HepG2 (cell line): ENCODE measurements around the gene FLAD1. TPM values are rescaled to one million over a fixed set of nuclear protein-coding genes. Genes with fewer than 3 reads are reported as not detected.
A peak's percentile ranks its signal among the peaks of the same experiment; 100 is the strongest.

Experiments
- ASH2L ChIP-seq: fragments of 300-600, 200-600 bp; sonication (generic); IDR thresholded peaks from 2 replicates; pipeline ENCODE4 v1.7.0; 2017; ENCODE audit warnings: low read depth, mild to moderate bottlenecking, moderate library complexity, mixed read lengths, low read length; ENCODE audit not compliant: insufficient read length
- CAMTA2 ChIP-seq: sonication (generic); formaldehyde crosslinking; IDR thresholded peaks from 2 replicates; pipeline ENCODE4 v1.4.0; 2020; ENCODE audit warnings: mild to moderate bottlenecking, missing genetic modification reagents, borderline replicate concordance
- CBFB ChIP-seq: sonication (generic); formaldehyde crosslinking; IDR thresholded peaks from 2 replicates; pipeline ENCODE4 v1.4.0; 2020; ENCODE audit warnings: missing genetic modification reagents
- CBX2 ChIP-seq, 2 experiments: fragments of 200-600 bp in 1 of 2; sonication (generic); formaldehyde crosslinking in 1 of 2; IDR thresholded peaks; 2 replicates each; pipeline versions ENCODE4 v1.7.0 to v1.8.1; 2018 to 2022; ENCODE audit warnings: low read depth in 2 of 2, low read length in 1 of 2, mild to moderate bottlenecking in 1 of 2, missing genetic modification reagents in 1 of 2
- GZF1 ChIP-seq: sonication (generic); formaldehyde crosslinking; IDR thresholded peaks from 2 replicates; pipeline ENCODE4 v1.5.1; 2020; ENCODE audit warnings: mild to moderate bottlenecking, missing genetic modification reagents
- SATB2 ChIP-seq: sonication (generic); formaldehyde crosslinking; IDR thresholded peaks from 2 replicates; pipeline ENCODE4 v1.5.0; 2020; ENCODE audit warnings: missing genetic modification reagents
- SRSF4 ChIP-seq: fragments of 200-400 bp; formaldehyde crosslinking; IDR thresholded peaks from one replicate; pipeline ENCODE4 v1.6.1; 2018; ENCODE audit warnings: mild to moderate bottlenecking, low read depth, low read length, moderate library complexity; ENCODE audit not compliant: poor library complexity, severe bottlenecking
- ZNF564 ChIP-seq: sonication (generic); formaldehyde crosslinking; IDR thresholded peaks from 2 replicates; pipeline ENCODE4 v1.8.1; 2023; ENCODE audit warnings: mild to moderate bottlenecking, missing genetic modification reagents
- ZNF761 ChIP-seq: sonication (generic); formaldehyde crosslinking; conservative IDR thresholded peaks from 2 replicates; pipeline ENCODE4 v1.4.0; 2020; ENCODE audit warnings: mild to moderate bottlenecking, missing genetic modification reagents
- ZSCAN30 ChIP-seq: sonication (generic); formaldehyde crosslinking; IDR thresholded peaks from 2 replicates; pipeline ENCODE4 v1.5.0; 2020; ENCODE audit warnings: mild to moderate bottlenecking, missing genetic modification reagents
- polyA plus RNA-seq, 8 experiments: library from polyadenylated mRNA; depleted of rRNA in 3 of 8; stranded (reverse) in 7 of 8; unstranded in 1 of 8; fragments of >200 nt; fragmentation: Illumina TruSeq in 4 of 8; extraction: Trizol in 4 of 8; gene quantifications; 2 replicates each; pipeline versions ENCODE4 v1.2.1 to v1.2.3, GENCODE V29; 2011 to 2016; ENCODE audit warnings: low read depth in 4 of 8, missing spikeins in 1 of 8, mixed read lengths in 1 of 8; ENCODE audit not compliant: insufficient read depth in 1 of 8
- total RNA-seq, 5 experiments: library from RNA; depleted of rRNA; stranded (reverse); fragments of >200 nt; fragmentation: Illumina TruSeq; extraction: Trizol; gene quantifications; 2 replicates each; pipeline ENCODE4 v1.2.3, GENCODE V29; 2016; ENCODE audit warnings: low read depth in 1 of 5
- TF ChIP-seq, protein P1 (sequence below), 2 experiments: IDR thresholded peaks; 2 replicates each; pipeline ENCODE4 v1.6.1; 2011 to 2012; ENCODE audit warnings: low read length in 2 of 2, borderline replicate concordance in 1 of 2, low read depth in 1 of 2, mild to moderate bottlenecking in 1 of 2, moderate library complexity in 1 of 2
- TF ChIP-seq, protein P2 (sequence below): sonication (generic); formaldehyde crosslinking; IDR thresholded peaks from 2 replicates; pipeline ENCODE4 v1.4.0; 2020; ENCODE audit warnings: missing genetic modification reagents
- TF ChIP-seq, protein P3 (sequence below): fragments of 450-650 bp; IDR thresholded peaks from 2 replicates; pipeline ENCODE4 v1.6.1; 2017
- TF ChIP-seq, protein P4 (sequence below): sonication (generic); formaldehyde crosslinking; conservative IDR thresholded peaks from 2 replicates; pipeline ENCODE4 v1.8.1; 2023; ENCODE audit warnings: missing genetic modification reagents
- TF ChIP-seq, protein P5 (sequence below): sonication (generic); formaldehyde crosslinking; conservative IDR thresholded peaks from 2 replicates; pipeline ENCODE4 v1.8.0; 2022; ENCODE audit warnings: missing genetic modification reagents

Gene FLAD1
- total and polyA plus RNA-seq, 2 of the 13 experiments (the other 11 are each of a cell fraction or from before 2014, with no cell fraction given): 25.9 to 32.8 TPM

DNA sequence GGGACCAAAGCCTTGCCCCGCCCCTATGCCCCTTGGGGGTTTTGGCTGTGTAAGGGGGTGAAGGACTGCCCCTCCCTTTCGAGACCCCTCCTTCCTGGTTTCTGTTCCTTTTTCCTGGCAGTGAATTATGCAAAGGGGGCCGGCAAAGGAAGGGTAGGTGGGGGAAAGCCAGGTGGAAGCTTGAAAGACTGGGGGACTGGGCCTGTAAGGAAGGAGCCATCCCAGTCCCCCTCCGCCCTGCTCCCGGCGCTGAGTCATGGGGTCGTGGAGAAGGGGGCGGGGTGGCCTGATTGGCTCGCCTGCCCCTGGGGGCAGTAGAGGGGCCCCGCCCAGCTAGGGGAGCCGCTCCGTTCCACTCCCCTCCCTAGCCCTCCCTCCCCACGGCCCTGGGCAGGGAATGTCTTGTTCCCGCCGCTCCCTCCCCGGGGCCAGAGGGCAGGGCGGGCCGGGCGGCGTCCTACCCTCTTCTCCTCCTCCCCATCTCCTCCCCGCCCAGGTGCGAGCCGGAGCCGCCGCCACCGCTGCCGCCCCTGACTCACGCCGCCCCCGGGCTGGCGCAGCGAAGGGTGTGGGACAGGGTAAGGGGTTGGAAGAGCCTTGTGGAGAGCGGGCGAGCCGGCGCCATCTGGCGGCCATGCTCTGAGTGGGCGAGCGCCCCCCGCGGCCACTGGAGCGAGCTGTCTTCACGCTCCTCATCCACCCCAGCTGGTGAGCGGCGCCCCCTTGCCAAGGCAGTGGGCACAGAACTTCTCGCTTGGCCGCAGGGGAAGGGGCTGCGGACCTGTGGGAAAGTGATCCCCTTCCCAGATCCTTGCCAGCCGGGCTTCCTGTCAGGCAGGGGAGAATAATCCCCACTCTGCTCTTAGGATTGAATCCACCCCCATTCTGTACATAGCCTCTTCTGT is 34.1 kb downstream of the FLAD1 start (continued):
- TF ChIP-seq, protein P1, sequence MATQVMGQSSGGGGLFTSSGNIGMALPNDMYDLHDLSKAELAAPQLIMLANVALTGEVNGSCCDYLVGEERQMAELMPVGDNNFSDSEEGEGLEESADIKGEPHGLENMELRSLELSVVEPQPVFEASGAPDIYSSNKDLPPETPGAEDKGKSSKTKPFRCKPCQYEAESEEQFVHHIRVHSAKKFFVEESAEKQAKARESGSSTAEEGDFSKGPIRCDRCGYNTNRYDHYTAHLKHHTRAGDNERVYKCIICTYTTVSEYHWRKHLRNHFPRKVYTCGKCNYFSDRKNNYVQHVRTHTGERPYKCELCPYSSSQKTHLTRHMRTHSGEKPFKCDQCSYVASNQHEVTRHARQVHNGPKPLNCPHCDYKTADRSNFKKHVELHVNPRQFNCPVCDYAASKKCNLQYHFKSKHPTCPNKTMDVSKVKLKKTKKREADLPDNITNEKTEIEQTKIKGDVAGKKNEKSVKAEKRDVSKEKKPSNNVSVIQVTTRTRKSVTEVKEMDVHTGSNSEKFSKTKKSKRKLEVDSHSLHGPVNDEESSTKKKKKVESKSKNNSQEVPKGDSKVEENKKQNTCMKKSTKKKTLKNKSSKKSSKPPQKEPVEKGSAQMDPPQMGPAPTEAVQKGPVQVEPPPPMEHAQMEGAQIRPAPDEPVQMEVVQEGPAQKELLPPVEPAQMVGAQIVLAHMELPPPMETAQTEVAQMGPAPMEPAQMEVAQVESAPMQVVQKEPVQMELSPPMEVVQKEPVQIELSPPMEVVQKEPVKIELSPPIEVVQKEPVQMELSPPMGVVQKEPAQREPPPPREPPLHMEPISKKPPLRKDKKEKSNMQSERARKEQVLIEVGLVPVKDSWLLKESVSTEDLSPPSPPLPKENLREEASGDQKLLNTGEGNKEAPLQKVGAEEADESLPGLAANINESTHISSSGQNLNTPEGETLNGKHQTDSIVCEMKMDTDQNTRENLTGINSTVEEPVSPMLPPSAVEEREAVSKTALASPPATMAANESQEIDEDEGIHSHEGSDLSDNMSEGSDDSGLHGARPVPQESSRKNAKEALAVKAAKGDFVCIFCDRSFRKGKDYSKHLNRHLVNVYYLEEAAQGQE (IDR thresholded peaks at IDR 0.05; ENCODE audit: borderline replicate concordance in 1 of 2, low read depth in 1 of 2, low read length in 2 of 2): no peak
- peak; percentile 83; the same call in 1 of the 2 replicates for TF ChIP-seq GZF1 (CRISPR knock-in tag)
- TF ChIP-seq, protein P2, sequence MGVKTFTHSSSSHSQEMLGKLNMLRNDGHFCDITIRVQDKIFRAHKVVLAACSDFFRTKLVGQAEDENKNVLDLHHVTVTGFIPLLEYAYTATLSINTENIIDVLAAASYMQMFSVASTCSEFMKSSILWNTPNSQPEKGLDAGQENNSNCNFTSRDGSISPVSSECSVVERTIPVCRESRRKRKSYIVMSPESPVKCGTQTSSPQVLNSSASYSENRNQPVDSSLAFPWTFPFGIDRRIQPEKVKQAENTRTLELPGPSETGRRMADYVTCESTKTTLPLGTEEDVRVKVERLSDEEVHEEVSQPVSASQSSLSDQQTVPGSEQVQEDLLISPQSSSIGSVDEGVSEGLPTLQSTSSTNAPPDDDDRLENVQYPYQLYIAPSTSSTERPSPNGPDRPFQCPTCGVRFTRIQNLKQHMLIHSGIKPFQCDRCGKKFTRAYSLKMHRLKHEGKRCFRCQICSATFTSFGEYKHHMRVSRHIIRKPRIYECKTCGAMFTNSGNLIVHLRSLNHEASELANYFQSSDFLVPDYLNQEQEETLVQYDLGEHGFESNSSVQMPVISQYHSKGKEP: no peak
- TF ChIP-seq, protein P3, sequence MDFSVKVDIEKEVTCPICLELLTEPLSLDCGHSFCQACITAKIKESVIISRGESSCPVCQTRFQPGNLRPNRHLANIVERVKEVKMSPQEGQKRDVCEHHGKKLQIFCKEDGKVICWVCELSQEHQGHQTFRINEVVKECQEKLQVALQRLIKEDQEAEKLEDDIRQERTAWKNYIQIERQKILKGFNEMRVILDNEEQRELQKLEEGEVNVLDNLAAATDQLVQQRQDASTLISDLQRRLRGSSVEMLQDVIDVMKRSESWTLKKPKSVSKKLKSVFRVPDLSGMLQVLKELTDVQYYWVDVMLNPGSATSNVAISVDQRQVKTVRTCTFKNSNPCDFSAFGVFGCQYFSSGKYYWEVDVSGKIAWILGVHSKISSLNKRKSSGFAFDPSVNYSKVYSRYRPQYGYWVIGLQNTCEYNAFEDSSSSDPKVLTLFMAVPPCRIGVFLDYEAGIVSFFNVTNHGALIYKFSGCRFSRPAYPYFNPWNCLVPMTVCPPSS: no peak
- peak; percentile 83; the same call in 1 of the 2 replicates for TF ChIP-seq CBFB
- TF ChIP-seq, protein P4, sequence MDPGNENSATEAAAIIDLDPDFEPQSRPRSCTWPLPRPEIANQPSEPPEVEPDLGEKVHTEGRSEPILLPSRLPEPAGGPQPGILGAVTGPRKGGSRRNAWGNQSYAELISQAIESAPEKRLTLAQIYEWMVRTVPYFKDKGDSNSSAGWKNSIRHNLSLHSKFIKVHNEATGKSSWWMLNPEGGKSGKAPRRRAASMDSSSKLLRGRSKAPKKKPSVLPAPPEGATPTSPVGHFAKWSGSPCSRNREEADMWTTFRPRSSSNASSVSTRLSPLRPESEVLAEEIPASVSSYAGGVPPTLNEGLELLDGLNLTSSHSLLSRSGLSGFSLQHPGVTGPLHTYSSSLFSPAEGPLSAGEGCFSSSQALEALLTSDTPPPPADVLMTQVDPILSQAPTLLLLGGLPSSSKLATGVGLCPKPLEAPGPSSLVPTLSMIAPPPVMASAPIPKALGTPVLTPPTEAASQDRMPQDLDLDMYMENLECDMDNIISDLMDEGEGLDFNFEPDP (CRISPR knock-in tag): no peak
- TF ChIP-seq SRSF4: no peak
- TF ChIP-seq, protein P5, sequence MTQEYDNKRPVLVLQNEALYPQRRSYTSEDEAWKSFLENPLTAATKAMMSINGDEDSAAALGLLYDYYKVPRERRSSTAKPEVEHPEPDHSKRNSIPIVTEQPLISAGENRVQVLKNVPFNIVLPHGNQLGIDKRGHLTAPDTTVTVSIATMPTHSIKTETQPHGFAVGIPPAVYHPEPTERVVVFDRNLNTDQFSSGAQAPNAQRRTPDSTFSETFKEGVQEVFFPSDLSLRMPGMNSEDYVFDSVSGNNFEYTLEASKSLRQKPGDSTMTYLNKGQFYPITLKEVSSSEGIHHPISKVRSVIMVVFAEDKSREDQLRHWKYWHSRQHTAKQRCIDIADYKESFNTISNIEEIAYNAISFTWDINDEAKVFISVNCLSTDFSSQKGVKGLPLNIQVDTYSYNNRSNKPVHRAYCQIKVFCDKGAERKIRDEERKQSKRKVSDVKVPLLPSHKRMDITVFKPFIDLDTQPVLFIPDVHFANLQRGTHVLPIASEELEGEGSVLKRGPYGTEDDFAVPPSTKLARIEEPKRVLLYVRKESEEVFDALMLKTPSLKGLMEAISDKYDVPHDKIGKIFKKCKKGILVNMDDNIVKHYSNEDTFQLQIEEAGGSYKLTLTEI (CRISPR knock-in tag): no peak
- 0 out of 2 replicates have a peak, but pooled peaks have one; percentile 44 for TF ChIP-seq CAMTA2 (CRISPR knock-in tag)
- 0 out of 2 replicates have a peak, but pooled peaks have one; percentile 71 for TF ChIP-seq ZNF564 (CRISPR knock-in tag)
- no peak for TF ChIP-seq CBX2 (IDR thresholded peaks at IDR 0.05; ENCODE audit: low read depth, low read length)
- TF ChIP-seq CBX2 (CRISPR knock-in tag; IDR thresholded peaks at IDR 0.05; ENCODE audit: low read depth): 0 out of 2 replicates have a peak, but pooled peaks have one; percentile 68
- TF ChIP-seq ZSCAN30 (CRISPR knock-in tag): peak; percentile 63; the same call in 1 of the 2 replicates
- no peak for TF ChIP-seq SATB2
- peak; percentile 69 for TF ChIP-seq ZNF761
- peak; percentile 63 for TF ChIP-seq ASH2L
